ENCODE results near the gene NEUROD6.

Gene NEUROD6

DNA sequence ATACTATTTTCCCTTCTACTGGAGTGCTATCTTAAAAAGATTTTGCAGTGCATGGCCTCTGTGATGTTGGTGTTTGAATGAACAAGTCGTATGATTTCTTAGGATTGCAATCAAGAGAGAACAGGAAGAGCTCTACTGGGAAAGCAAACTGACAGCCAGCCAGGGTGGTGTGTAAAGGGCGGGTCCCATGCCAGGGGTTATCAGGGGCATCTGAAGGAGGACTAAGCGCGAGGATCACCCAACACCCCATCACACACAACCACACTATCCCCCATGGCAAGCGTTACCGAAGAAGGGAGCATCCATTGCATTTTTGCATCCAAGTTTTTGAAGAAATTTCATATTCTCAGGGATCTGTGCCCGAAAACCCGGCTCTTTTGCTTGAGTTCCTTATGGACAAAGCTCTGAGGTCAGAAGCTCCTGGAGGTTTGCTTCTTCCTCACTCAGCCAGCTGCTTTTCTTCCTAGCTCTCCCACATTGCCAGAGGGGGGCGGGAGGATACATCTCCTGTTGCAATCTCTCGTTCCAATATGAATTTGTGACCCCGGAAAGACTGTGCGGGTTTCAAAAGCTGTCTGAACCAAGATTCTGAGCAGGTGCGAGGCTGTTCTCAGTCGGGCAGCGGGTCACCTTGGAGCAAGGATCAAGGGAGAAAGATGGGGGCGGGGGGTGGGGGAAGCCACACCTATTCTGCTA is 5.2 kb downstream of the NEUROD6 start:
- no peak for DNase-seq (ENCODE audit: low read depth in 2 of 2)

- DNase-seq (ENCODE audit: low read depth in 2 of 2): no peak
Observed at GRCh38 chr7:31333291-31333690, 7.2 kb downstream of the NEUROD6 start.

DNA sequence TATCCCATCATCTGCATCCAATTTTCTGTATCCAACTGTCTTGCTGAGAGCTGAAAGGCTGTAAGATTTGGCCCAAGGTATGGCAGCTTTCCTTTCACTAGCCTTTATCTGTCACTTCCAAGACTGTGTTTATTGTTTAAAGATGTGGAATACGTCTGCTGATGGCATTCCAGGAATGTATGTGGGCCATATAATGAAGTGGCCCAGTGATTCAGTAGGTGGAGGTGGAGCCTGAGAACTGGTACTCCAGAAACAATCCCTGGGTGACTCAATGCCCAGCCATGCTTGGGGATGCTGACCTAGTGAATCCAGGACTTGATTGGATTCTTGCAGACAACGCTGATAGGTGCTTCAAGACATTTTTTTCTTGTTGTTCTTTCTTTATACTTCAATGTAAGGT is 13.5 kb downstream of the NEUROD6 start:
- DNase-seq (ENCODE audit: low read depth in 2 of 2): no peak

- no peak for DNase-seq (ENCODE audit: low read depth in 2 of 2)
Observed at GRCh38 chr7:31326416-31326815, 14.1 kb downstream of the NEUROD6 start.

- no peak for DNase-seq (ENCODE audit: low read depth in 2 of 2)
Observed at GRCh38 chr7:31323101-31323500, 17.4 kb downstream of the NEUROD6 start.

- DNase-seq (ENCODE audit: low read depth in 2 of 2): no peak
Observed at GRCh38 chr7:31320675-31321074, 19.9 kb downstream of the NEUROD6 start.

GRCh38 chr7:31318313-31318712 is 22.2 kb downstream of the NEUROD6 start:
- no peak for DNase-seq (ENCODE audit: low read depth in 2 of 2)

DNA sequence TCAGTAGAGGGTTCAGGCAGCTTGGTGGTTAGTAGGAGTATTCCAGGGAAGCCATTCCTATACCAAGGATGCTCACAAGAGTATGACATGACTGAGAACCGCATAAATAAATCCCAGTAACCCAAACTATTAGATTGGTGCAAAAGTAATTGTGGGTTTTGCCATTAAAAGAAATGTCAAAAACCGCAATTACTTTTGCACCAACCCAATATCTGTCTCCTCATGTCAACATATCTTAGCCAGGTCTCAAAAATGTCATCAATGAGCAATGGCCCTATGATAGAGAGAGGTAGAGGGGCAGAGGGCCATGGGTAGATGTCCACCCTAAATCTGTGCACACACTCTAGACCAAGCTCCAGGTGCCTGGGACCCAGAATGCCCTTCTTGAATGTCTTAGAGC is 23.6 kb downstream of the NEUROD6 start:
- no peak for DNase-seq (ENCODE audit: low read depth in 2 of 2)

- no peak for DNase-seq (ENCODE audit: low read depth in 2 of 2)
Observed at GRCh38 chr7:31315758-31316157, 24.8 kb downstream of the NEUROD6 start.

- no peak for DNase-seq (ENCODE audit: low read depth in 2 of 2)
Observed at GRCh38 chr7:31314781-31315180, 25.7 kb downstream of the NEUROD6 start.

DNA sequence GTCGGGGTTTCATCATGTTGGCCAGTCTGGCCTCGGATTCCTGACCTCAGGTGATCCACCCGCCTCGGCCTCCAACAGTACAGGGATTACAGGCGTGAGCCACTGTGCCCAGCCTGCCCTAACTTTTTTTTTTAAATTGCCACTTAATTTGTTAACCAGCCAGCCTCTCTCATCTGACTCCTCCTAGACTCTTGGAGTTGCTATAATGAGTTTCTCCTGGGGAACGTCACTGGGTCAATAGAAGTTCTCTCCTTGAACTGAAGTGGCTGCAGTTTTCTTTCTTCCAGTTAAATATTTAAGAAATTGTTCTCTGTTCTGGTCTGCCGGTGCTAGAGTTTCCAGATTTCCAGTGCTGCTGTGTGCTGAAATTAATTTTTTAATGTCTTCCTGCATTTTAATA is 27.6 kb downstream of the NEUROD6 start:
- no peak for DNase-seq (ENCODE audit: low read depth in 2 of 2)

DNA sequence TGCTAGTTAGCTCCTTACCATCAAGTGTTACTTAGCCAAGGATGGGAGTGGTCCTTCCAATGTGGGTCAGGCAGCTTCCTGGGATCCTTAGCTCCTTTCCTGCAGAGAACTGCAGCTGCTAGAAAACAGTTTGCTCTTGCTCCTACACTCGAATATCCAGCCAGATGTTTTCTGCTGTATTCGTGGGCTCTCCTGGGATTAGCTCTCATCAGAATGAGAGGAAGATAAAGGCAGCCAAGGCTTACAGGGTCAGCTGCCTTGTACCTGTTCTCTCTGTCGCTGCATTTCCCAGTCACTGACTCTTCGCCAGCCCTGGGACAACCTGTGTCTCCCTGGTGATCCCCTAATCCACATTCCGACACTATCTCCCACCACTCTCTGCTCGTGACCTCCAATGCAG is 29.0 kb downstream of the NEUROD6 start:
- no peak for DNase-seq (ENCODE audit: low read depth in 2 of 2)

DNA sequence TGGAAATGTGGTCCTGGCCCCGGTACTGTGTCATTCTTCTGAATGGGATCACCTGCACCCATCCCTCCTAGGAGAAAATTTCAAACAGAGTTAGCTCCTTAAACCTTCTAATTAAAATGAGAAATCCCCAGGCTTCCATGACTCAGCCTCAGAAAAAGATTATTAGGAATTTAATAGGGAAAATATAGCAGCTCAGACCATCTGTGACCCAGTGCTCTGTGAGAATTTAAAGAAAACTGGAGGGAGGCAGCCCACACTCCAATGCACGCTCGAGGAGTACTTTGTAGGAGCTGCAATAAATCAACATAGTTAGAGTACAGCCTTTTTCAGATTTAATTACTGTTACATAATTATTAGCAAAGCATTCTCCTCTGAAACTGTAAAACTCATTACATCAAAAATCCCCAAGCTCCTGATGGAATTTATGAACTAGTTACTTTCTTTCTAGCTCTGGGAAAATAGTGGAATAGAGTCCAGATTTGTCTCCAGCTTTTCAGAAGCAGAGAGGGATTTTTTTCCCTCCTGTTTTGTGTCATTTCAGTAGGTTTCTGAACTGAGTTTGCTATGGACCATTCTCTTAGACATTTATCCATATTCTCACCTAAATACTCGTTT is 30.1 kb downstream of the NEUROD6 start:
- DNase-seq (ENCODE audit: low read depth in 2 of 2): no peak

DNA sequence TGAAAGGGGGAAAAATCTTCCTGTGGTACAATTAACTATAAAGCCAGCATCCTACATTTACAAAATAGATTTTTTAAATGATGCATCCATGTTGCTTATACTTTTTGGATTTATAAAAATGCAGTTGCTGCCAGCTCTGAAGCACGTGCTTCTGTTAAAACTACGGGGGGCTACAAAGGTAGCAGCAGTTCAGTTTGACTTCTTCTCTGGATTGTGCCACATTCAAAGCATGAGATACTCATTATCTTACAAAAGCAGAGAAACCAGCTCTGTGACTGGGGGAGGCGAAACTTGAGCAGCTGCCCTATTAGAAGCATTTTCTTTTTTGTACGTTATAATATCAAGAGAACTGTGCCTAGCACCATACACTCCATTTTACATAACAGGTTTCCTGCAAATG is 31.1 kb downstream of the NEUROD6 start:
- DNase-seq (ENCODE audit: low read depth in 2 of 2): no peak

GRCh38 chr7:31308652-31309051 is 31.9 kb downstream of the NEUROD6 start:
- DNase-seq (ENCODE audit: low read depth in 2 of 2): no peak

GRCh38 chr7:31307972-31308371 is 32.6 kb downstream of the NEUROD6 start:
- no peak for DNase-seq (ENCODE audit: low read depth in 2 of 2)

DNA sequence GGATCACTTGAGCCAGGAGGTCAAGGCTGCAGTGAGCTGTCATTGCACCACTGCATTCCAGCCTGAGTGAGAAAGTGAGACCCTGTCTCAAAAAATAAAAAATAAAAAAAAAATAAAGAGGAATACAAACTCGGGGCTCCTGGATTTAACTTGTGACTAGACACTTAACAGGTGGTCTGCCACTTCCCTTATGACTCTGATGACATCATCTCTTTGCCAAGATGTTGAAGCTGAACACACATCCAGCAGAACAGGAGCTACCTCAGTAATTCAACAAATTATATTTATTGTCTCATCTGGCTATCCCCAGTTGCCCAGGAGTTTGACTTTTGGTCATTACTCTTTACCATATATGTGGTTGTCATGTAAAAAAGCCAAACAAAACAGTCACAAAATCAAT is 35.3 kb downstream of the NEUROD6 start:
- DNase-seq (ENCODE audit: low read depth in 2 of 2): no peak

GRCh38 chr7:31304446-31304845 is 36.1 kb downstream of the NEUROD6 start:
- no peak for DNase-seq (ENCODE audit: low read depth in 2 of 2)

DNA sequence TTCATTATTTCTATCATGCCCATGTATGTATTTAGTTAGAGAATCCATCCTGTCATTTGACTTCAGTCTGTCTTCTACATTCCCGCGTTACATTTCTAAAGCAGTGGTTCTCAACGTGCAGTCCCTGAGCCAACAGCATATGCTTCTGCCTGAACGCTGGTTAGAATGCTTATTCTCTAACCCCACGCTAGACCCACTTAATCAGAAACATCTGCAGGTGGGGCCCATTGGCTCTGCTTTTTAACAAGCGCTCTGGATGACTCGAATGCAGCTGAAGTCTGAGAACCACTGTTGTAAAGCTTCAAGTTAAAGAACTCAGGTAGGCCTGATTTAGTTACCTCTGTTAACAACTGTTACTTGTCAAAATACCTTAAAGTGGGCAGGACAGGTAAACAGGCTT is 38.2 kb downstream of the NEUROD6 start:
- DNase-seq (ENCODE audit: low read depth in 2 of 2): no peak

DNA sequence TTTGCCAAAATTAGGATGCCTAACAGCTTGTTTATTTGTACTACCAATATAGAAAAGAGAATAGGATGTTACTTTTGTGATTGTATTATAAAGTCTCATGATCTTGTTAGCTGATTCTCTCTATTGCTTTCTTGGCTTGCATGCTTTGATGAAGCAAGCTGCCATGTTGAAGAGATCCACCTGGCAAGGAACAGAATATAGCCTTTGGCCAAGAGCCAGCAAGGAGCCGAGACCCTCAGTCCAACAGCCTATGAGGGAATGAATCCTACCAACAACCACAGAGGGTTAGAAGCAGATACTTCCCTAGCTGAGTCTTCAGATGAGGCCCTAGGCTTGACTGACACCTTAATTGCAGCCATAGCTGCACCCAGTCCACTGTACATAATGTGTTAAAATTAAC is 41.2 kb downstream of the NEUROD6 start:
- DNase-seq (ENCODE audit: low read depth in 2 of 2): no peak

GRCh38 chr7:31290601-31291000 is 49.9 kb downstream of the NEUROD6 start:
- DNase-seq (ENCODE audit: low read depth in 2 of 2): no peak
